ENCODE results near the gene SOCS3.

SOCS3 gene

GRCh38 chr17:78316115-78316866 lies 43.6 kb downstream of the SOCS3 start:
- peaks cover 3% of the 10 kb centered on the region; the same call in 1 of the 2 replicates for H3K79me2 ChIP-seq (ENCODE audit: low read length)
- no peaks in the 10 kb centered on the region for H3K9me3 ChIP-seq (ENCODE audit: insufficient read depth, low read length)
- TF ChIP-seq EZH2phosphoT487 (IDR thresholded peaks at IDR 0.05; ENCODE audit: low read depth) (no peak), CTCF (IDR thresholded peaks at IDR 0.05; ENCODE audit: low read depth, low read length) (no peak)
- H3K4me3 ChIP-seq (ENCODE audit: low read length) = peak overlapping the region; percentile 75
- peak overlapping the region; percentile 99 for H3K27ac ChIP-seq (ENCODE audit: low read length)
- peak overlapping the region; percentile 87 for H3K4me2 ChIP-seq (ENCODE audit: low read length)
- no peaks in the 10 kb centered on the region for H3K27me3 ChIP-seq (ENCODE audit: low read depth, low read length)
- no peak overlapping the region for H2AFZ ChIP-seq (ENCODE audit: low read depth, low read length)
- peak overlapping the region; percentile 92 for H3K9ac ChIP-seq (ENCODE audit: low read length)
- H3K36me3 ChIP-seq (replicated peaks; ENCODE audit: low read depth, low read length) = no peaks in the 10 kb centered on the region
- peaks cover 69% of the 10 kb centered on the region for H3K4me1 ChIP-seq (ENCODE audit: low read length)
- no peaks in the 10 kb centered on the region for H4K20me1 ChIP-seq (ENCODE audit: insufficient read depth, low read length)

GRCh38 chr17:78315355-78316114 lies 44.3 kb downstream of the SOCS3 start:
- Histone ChIP-seq H3K4me3 (ENCODE audit: low read length) (peak overlapping the region; percentile 75), H3K36me3 (replicated peaks; ENCODE audit: low read depth, low read length) (no peaks in the 10 kb centered on the region), H3K9ac (ENCODE audit: low read length) (peak overlapping the region; percentile 92), H3K79me2 (ENCODE audit: low read length) (peaks cover 3% of the 10 kb centered on the region; the same call in 1 of the 2 replicates), H3K27ac (ENCODE audit: low read length) (peak overlapping the region; percentile 99), H2AFZ (ENCODE audit: low read depth, low read length) (no peak overlapping the region), H3K4me1 (ENCODE audit: low read length) (peaks cover 69% of the 10 kb centered on the region), H3K9me3 (ENCODE audit: insufficient read depth, low read length) (no peaks in the 10 kb centered on the region), H4K20me1 (ENCODE audit: insufficient read depth, low read length) (no peaks in the 10 kb centered on the region), H3K27me3 (ENCODE audit: low read depth, low read length) (no peaks in the 10 kb centered on the region), H3K4me2 (ENCODE audit: low read length) (peak overlapping the region; percentile 87)
- no peak; the same call in none of the 2 replicates for TF ChIP-seq CTCF (IDR thresholded peaks at IDR 0.05; ENCODE audit: low read depth, low read length)
- no peak for TF ChIP-seq EZH2phosphoT487 (IDR thresholded peaks at IDR 0.05; ENCODE audit: low read depth)

- TF ChIP-seq EZH2phosphoT487 (IDR thresholded peaks at IDR 0.05; ENCODE audit: low read depth) (no peak), CTCF (IDR thresholded peaks at IDR 0.05; ENCODE audit: low read depth, low read length) (no peak; the same call in 1 of the 2 replicates)
- Histone ChIP-seq H3K9me3 (ENCODE audit: insufficient read depth, low read length) (no peaks in the 10 kb centered on the region), H3K79me2 (ENCODE audit: low read length) (peaks cover 3% of the 10 kb centered on the region; the same call in 1 of the 2 replicates), H3K4me2 (ENCODE audit: low read length) (peak overlapping the region; percentile 87), H3K36me3 (replicated peaks; ENCODE audit: low read depth, low read length) (no peaks in the 10 kb centered on the region), H3K4me1 (ENCODE audit: low read length) (peaks cover 68% of the 10 kb centered on the region), H3K4me3 (ENCODE audit: low read length) (peak overlapping the region; percentile 75), H3K27ac (ENCODE audit: low read length) (peak overlapping the region; percentile 99), H2AFZ (ENCODE audit: low read depth, low read length) (no peak overlapping the region), H4K20me1 (ENCODE audit: insufficient read depth, low read length) (no peaks in the 10 kb centered on the region), H3K9ac (ENCODE audit: low read length) (peak overlapping the region; percentile 92), H3K27me3 (ENCODE audit: low read depth, low read length) (no peaks in the 10 kb centered on the region)
Measured at GRCh38 chr17:78314683-78315354, 45.1 kb downstream of the SOCS3 start.
